HG03558 (cell line): ENCODE data around the gene IDH2.
"Not testable (repeated sequence)": the region's sequence is repeated elsewhere in the genome, so short reads cannot be mapped to it uniquely, and the experiment has no call there.

Experiments
- ATAC-seq: cut with Tn5 transposase; IDR thresholded peaks from one replicate; pipeline ENCODE4 v1.9.1; 2021; ENCODE audit warnings: moderate number of reproducible peaks; ENCODE audit not compliant: unreplicated experiment; ENCODE audit errors: extremely low read depth

Gene IDH2

GRCh38 chr15:90087454-90088154 is 14.7 kb downstream of the IDH2 start:
- no peak for ATAC-seq

- no peak for ATAC-seq
Measured at GRCh38 chr15:90086868-90087268, 15.4 kb downstream of the IDH2 start.

- ATAC-seq = no peak
Measured at GRCh38 chr15:90085565-90085964, 16.7 kb downstream of the IDH2 start.

- ATAC-seq = no peak
Measured at GRCh38 chr15:90084876-90085423, 17.3 kb downstream of the IDH2 start.

GRCh38 chr15:90083954-90084607 is 18.2 kb downstream of the IDH2 start:
- no peak for ATAC-seq

- no peak for ATAC-seq
Measured at GRCh38 chr15:90083419-90083818, 18.8 kb downstream of the IDH2 start.

- no peak for ATAC-seq
Measured at GRCh38 chr15:90082140-90082715, 20.0 kb downstream of the IDH2 start.

- ATAC-seq = no peak
Measured at GRCh38 chr15:90080818-90081393, 21.4 kb downstream of the IDH2 start.

GRCh38 chr15:90080458-90080755 is 21.9 kb downstream of the IDH2 start:
- no peak for ATAC-seq

- no peak for ATAC-seq
Measured at GRCh38 chr15:90079619-90080457, 22.4 kb downstream of the IDH2 start.

- ATAC-seq = no peak
Measured at GRCh38 chr15:90078965-90079364, 23.3 kb downstream of the IDH2 start.

- no peak for ATAC-seq
Measured at GRCh38 chr15:90076716-90077115, 25.6 kb downstream of the IDH2 start.

GRCh38 chr15:90075420-90076289 is 26.6 kb downstream of the IDH2 start:
- no peak for ATAC-seq

GRCh38 chr15:90074916-90075315 is 27.4 kb downstream of the IDH2 start:
- no peak for ATAC-seq

- ATAC-seq = no peak
Measured at GRCh38 chr15:90074023-90074422, 28.2 kb downstream of the IDH2 start.

- no peak for ATAC-seq
Measured at GRCh38 chr15:90072978-90073640, 29.2 kb downstream of the IDH2 start.

- ATAC-seq = no peak
Measured at GRCh38 chr15:90071220-90071807, 31.0 kb downstream of the IDH2 start.

GRCh38 chr15:90070623-90071022 is 31.6 kb downstream of the IDH2 start:
- not testable (repeated sequence) for ATAC-seq
